Fibroblast of upper back skin (primary cell): ENCODE data around the gene SAMD9L.

ENCODE experiments used
- DNase-seq: peaks from one replicate; pipeline ENCODE4 v3.0.0-alpha.2; 2013

SAMD9L gene

GRCh38 chr7:93148144-93148543 lies at the start of gene SAMD9L:
Gene SAMD9L, minus strand, starts transcription at chr7:93148385. Its CDS starts 12,414 bp downstream, at chr7:93135971.
- no peak for DNase-seq

GRCh38 chr7:93196336-93196735 lies 48.2 kb upstream of the SAMD9L start:
- no peak for DNase-seq

- DNase-seq: no peak
Measured at GRCh38 chr7:93194386-93194785, 46.2 kb upstream of the SAMD9L start.

- DNase-seq: no peak
Measured at GRCh38 chr7:93188870-93189634, 40.9 kb upstream of the SAMD9L start.

GRCh38 chr7:93185303-93186027 lies 37.3 kb upstream of the SAMD9L start:
- no peak for DNase-seq

GRCh38 chr7:93179173-93179572 lies 31.0 kb upstream of the SAMD9L start:
- DNase-seq: no peak

- no peak for DNase-seq
Measured at GRCh38 chr7:93178213-93178612, 30.0 kb upstream of the SAMD9L start.

GRCh38 chr7:93176992-93177580 lies 28.9 kb upstream of the SAMD9L start:
- no peak for DNase-seq

- no peak for DNase-seq
Measured at GRCh38 chr7:93175219-93175618, 27.0 kb upstream of the SAMD9L start.

- DNase-seq: no peak
Measured at GRCh38 chr7:93172683-93173082, 24.5 kb upstream of the SAMD9L start.

- no peak for DNase-seq
Measured at GRCh38 chr7:93171606-93172226, 23.5 kb upstream of the SAMD9L start.

GRCh38 chr7:93165447-93165846 lies 17.3 kb upstream of the SAMD9L start:
- DNase-seq: no peak

- no peak for DNase-seq
Measured at GRCh38 chr7:93164766-93165165, 16.6 kb upstream of the SAMD9L start.

GRCh38 chr7:93161181-93161762 lies 13.1 kb upstream of the SAMD9L start:
- DNase-seq: no peak

GRCh38 chr7:93160410-93160809 lies 12.2 kb upstream of the SAMD9L start:
- peak; percentile 8 for DNase-seq

- DNase-seq: no peak
Measured at GRCh38 chr7:93159490-93159889, 11.3 kb upstream of the SAMD9L start.

GRCh38 chr7:93156884-93157283 lies 8.7 kb upstream of the SAMD9L start:
- DNase-seq: peak; percentile 41

- peak; percentile 56 for DNase-seq
Measured at GRCh38 chr7:93150200-93150835, 2.1 kb upstream of the SAMD9L start.

- no peak for DNase-seq
Measured at GRCh38 chr7:93148727-93149126, 542 bp upstream of the SAMD9L start.

GRCh38 chr7:93147363-93147762 lies 822 bp downstream of the SAMD9L start:
- DNase-seq: peak; percentile 52

- DNase-seq: no peak
Measured at GRCh38 chr7:93146472-93147141, 1.6 kb downstream of the SAMD9L start.

- DNase-seq: no peak
Measured at GRCh38 chr7:93146036-93146435, 2.1 kb downstream of the SAMD9L start.
